B cell (primary cell): ENCODE data around the gene AGRN. TPM values are rescaled to one million over a fixed set of nuclear protein-coding genes. Genes with fewer than 3 reads are reported as not detected.

Experiments
- ATAC-seq: fragments of 200-7000 bp; cut with Tn5 transposase; one replicate; pipeline ENCODE4 v1.10.0; 2021; ENCODE audit warnings: low read depth, mild to moderate bottlenecking, moderate number of reproducible peaks, moderate library complexity
- CTCF ChIA-PET: fragments of 350-600 bp; sonication (Branson Sonifier 250); formaldehyde crosslinking; loops from one replicate; lab custom pipeline; 2021; ENCODE audit warnings: antibody characterized with exemption, inconsistent platforms; lab: Charles Lee
- POLR2A ChIA-PET: fragments of 350-600 bp; sonication (Branson Sonifier 250); formaldehyde crosslinking; loops from one replicate; lab custom pipeline; 2021; ENCODE audit warnings: antibody characterized with exemption; lab: Charles Lee
- DNase-seq: peaks from one replicate; pipeline ENCODE4 v3.0.0; 2013
- H2AFZ ChIP-seq: 2 replicates; pipeline ENCODE4 v1.6.1; 2012; ENCODE audit warnings: mild to moderate bottlenecking, low read depth, low read length; ENCODE audit not compliant: insufficient read depth, poor library complexity, severe bottlenecking
- H3K27ac ChIP-seq, 2 donors: 1 replicate in 1 of 2; 2 replicates in 1 of 2; pipeline ENCODE4 v1.5.1; 2012 to 2013; ENCODE audit warnings: low read length in 2 of 2, mild to moderate bottlenecking in 2 of 2, moderate library complexity in 1 of 2
- H3K27me3 ChIP-seq, 4 experiments: fragments of 200-600 bp in 1 of 4; sonication (generic) in 1 of 4; replicated peaks in 1 of 4; 1 replicate in 2 of 4; 2 replicates in 2 of 4; pipeline versions ENCODE4 v1.6.1 to v1.7.0; 2013 to 2016; ENCODE audit warnings: low read length in 3 of 4, mild to moderate bottlenecking in 2 of 4, mixed read lengths in 1 of 4, moderate library complexity in 1 of 4; ENCODE audit not compliant: insufficient read depth in 4 of 4, control insufficient read depth in 3 of 4; ENCODE audit errors: control extremely low read depth in 1 of 4
- H3K36me3 ChIP-seq, 2 experiments: replicated peaks in 1 of 2; 1 replicate in 1 of 2; 2 replicates in 1 of 2; pipeline versions ENCODE4 v1.6.1 to v1.7.1; 2013; ENCODE audit warnings: low read length in 1 of 2; ENCODE audit not compliant: insufficient read depth in 2 of 2, control insufficient read depth in 1 of 2; ENCODE audit errors: control extremely low read depth in 1 of 2, extremely low read depth in 1 of 2
- H3K4me1 ChIP-seq, 2 donors: fragments of 200-600 bp in 1 of 2; sonication (generic) in 1 of 2; 1 replicate in 1 of 2; 2 replicates in 1 of 2; pipeline versions ENCODE4 v1.5.1 to v1.6.1; 2013 to 2017; ENCODE audit warnings: low read length in 2 of 2; ENCODE audit not compliant: control insufficient read depth in 2 of 2, insufficient read depth in 2 of 2
- H3K4me2 ChIP-seq: replicated peaks from 2 replicates; pipeline ENCODE3; 2012; ENCODE audit warnings: mild to moderate bottlenecking, low read depth, low read length; ENCODE audit not compliant: poor library complexity, severe bottlenecking
- H3K4me3 ChIP-seq, 5 experiments: fragments of 200-600 bp in 1 of 5; sonication (generic) in 1 of 5; 1 replicate in 3 of 5; 2 replicates in 2 of 5; pipeline versions ENCODE4 v1.5.1 to v1.7.0; 2011 to 2016; ENCODE audit warnings: low read length in 4 of 5, mild to moderate bottlenecking in 4 of 5, low read depth in 2 of 5, control low read depth in 1 of 5, moderate library complexity in 1 of 5; ENCODE audit not compliant: insufficient read depth in 1 of 5; ENCODE audit errors: control extremely low read depth in 1 of 5, extremely low read depth in 1 of 5
- H3K79me2 ChIP-seq: fragments of 200-600 bp; sonication (generic); one replicate; pipeline ENCODE4 v1.6.0; 2016; ENCODE audit warnings: low read length; ENCODE audit not compliant: control insufficient read depth, insufficient read depth
- H3K9ac ChIP-seq: fragments of 200-600 bp; sonication (generic); 2 replicates; pipeline ENCODE4 v1.6.1; 2017; ENCODE audit warnings: mild to moderate bottlenecking, low read length, moderate library complexity
- H3K9me3 ChIP-seq, 3 donors: one replicate each; pipeline versions ENCODE4 v1.6.1 to v1.7.1; 2013; ENCODE audit warnings: low read length in 2 of 3; ENCODE audit not compliant: control insufficient read depth in 2 of 3, insufficient read depth in 1 of 3; ENCODE audit errors: control extremely low read depth in 1 of 3
- H4K20me1 ChIP-seq: 2 replicates; pipeline ENCODE4 v1.6.0; 2012; ENCODE audit warnings: mild to moderate bottlenecking, low read length; ENCODE audit not compliant: insufficient read depth, control insufficient read depth, poor library complexity, severe bottlenecking
- H3K27ac Mint-ChIP-seq: one replicate; pipeline ENCODE4 v1.8.0; 2021; ENCODE audit warnings: mixed read lengths
- H3K27me3 Mint-ChIP-seq: one replicate; pipeline ENCODE4 v1.8.0; 2021; ENCODE audit warnings: mixed read lengths
- H3K4me1 Mint-ChIP-seq: one replicate; pipeline ENCODE4 v1.8.0; 2021; ENCODE audit warnings: mixed read lengths
- H3K4me3 Mint-ChIP-seq: one replicate; pipeline ENCODE4 v1.8.0; 2021; ENCODE audit warnings: mixed read lengths
- H3K9me3 Mint-ChIP-seq: one replicate; pipeline ENCODE4 v1.8.0; 2022; ENCODE audit warnings: mixed read lengths; ENCODE audit not compliant: insufficient read depth
- EZH2 ChIP-seq: IDR thresholded peaks from 2 replicates; pipeline ENCODE4 v1.6.1; 2012; ENCODE audit warnings: borderline replicate concordance, low read depth, mild to moderate bottlenecking, moderate library complexity, low read length; ENCODE audit not compliant: insufficient read depth, poor library complexity, severe bottlenecking
- WGBS: methylation state at CpG from one replicate; pipeline ENCODE4 v1.1.5; 2013; ENCODE audit warnings: missing lambda C conversion rate; ENCODE audit not compliant: insufficient coverage; 5-methylcytosine and 5-hydroxymethylcytosine counted together
- intact Hi-C: fragments of 100-400 bp; cut with micrococcal nuclease; formaldehyde crosslinking; loops from one replicate; pipeline ENCODE4 v1.10.0; 2022
- polyA plus RNA-seq: library from polyadenylated mRNA; depleted of rRNA; stranded (reverse); fragments of >200 nt; gene quantifications from 2 replicates; pipeline ENCODE4 v1.2.3, GENCODE V29; 2012
- total RNA-seq, 2 donors: library from RNA; stranded (reverse); fragments of 120-200 nt in 1 of 2; gene quantifications; 1 replicate in 1 of 2; 2 replicates in 1 of 2; pipeline versions ENCODE4 v1.2.3 to v1.2.4, GENCODE V29; 2013 to 2022
- TF ChIP-seq, protein P1 (sequence below): fragments of 200-600 bp; IDR thresholded peaks from one replicate; pipeline ENCODE4 v1.8.0; 2022; ENCODE audit warnings: antibody characterized with exemption, mild to moderate bottlenecking

Gene AGRN
- total and polyA plus RNA-seq, 2 donors (not counting 1 experiment from before 2014, with no cell fraction given), result 7.3 to 31.3 TPM

DNA sequence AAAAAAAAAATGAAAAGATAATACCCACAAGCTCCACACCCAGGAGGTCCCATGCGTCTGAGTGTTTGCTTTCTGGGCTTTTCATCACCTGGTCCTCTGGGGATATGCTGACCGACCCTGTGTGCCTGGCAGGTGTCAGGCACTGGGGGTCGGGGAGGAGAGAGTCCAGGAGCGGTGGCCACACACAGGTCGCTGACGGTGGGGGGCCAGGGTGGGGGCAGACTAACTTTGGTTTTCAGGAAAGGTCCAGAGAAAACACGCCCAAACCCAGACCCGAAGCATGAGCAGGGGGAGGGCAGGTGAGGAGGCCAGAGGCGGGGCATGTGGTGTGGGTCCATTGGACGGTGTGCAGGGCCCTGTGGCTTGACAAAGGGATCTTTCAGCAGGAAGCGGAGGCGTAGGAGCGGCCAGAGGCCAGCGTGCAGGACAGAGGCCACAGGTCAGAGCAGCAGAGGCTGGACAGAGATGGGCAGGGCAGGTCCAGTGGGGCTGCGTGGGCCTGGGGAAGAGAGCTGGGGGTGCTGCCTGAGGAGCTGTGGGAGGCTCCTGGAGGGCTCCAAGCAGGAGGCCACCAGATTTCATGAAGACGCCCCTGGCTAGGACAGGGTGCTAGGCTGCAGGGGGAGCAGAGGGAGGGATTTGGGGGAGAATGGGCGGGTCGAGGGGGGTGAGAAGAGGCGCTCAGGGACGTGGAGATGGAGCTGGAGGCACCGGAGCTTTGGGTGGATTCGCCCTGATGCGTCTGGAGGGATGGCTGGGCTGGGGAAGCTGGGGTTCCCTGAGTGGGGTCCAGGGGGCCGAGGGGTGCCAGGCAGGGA, 38.4 kb downstream of the AGRN start:
- H3K36me3 ChIP-seq, result no peaks in the 10 kb centered on the region
- TF ChIP-seq, protein P1, sequence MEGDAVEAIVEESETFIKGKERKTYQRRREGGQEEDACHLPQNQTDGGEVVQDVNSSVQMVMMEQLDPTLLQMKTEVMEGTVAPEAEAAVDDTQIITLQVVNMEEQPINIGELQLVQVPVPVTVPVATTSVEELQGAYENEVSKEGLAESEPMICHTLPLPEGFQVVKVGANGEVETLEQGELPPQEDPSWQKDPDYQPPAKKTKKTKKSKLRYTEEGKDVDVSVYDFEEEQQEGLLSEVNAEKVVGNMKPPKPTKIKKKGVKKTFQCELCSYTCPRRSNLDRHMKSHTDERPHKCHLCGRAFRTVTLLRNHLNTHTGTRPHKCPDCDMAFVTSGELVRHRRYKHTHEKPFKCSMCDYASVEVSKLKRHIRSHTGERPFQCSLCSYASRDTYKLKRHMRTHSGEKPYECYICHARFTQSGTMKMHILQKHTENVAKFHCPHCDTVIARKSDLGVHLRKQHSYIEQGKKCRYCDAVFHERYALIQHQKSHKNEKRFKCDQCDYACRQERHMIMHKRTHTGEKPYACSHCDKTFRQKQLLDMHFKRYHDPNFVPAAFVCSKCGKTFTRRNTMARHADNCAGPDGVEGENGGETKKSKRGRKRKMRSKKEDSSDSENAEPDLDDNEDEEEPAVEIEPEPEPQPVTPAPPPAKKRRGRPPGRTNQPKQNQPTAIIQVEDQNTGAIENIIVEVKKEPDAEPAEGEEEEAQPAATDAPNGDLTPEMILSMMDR, result no peak
- TF ChIP-seq EZH2, result no peak
- ChIA-PET POLR2A (interaction anchor here (1.4 kb wide), 1 partner anchor 15 kb away, joined by 3 read pairs; no protein-coding TSS in a partner anchor), CTCF (interaction anchor here (1.2 to 2.0 kb wide), 5 partner anchors 18 to 317 kb away, joined by 3 to 7 read pairs (median 6); partner anchors contain the start of gene AURKAIP1)
- Mint-ChIP-seq H3K4me3 (peak overlapping the region; percentile 82), H3K9me3 (no peaks in the 10 kb centered on the region), H3K27me3 (peaks cover 7% of the 10 kb centered on the region), H3K27ac (peak overlapping the region; percentile 46), H3K4me1 (peaks cover 13% of the 10 kb centered on the region)
- peak overlapping the region; percentile 95 for H3K4me2 ChIP-seq
- H3K4me1 ChIP-seq, result peaks cover 25 to 31% of the 10 kb centered on the region in 2 donors
- H3K27ac ChIP-seq, result no peak overlapping the region
- H2AFZ ChIP-seq, result no peak overlapping the region
- peak overlapping the region in 1 of 5 experiments; percentile 60 for H3K4me3 ChIP-seq
- H3K9me3 ChIP-seq, result peaks cover 0 to 14% (median 0%) of the 10 kb centered on the region in 3 donors
- H4K20me1 ChIP-seq, result no peaks in the 10 kb centered on the region
- no peaks in the 10 kb centered on the region for H3K79me2 ChIP-seq
- intact Hi-C loops, result no loop called here
- no peak overlapping the region for H3K9ac ChIP-seq
- ATAC-seq (no peak), DNase-seq (no peak)
- peaks cover 0 to 50% (median 27%) of the 10 kb centered on the region in 4 experiments for H3K27me3 ChIP-seq
- WGBS, result 32% methylated on average over 22 of the region's 24 CpGs
